Keratinocyte (primary cell): ENCODE results near the gene HADH. TPM values are rescaled to one million over a fixed set of nuclear protein-coding genes. Genes with fewer than 3 reads are reported as not detected.

Experiments used
- DNase-seq: peaks from one replicate; pipeline ENCODE4 v3.0.0-alpha.2; 2011; ENCODE audit warnings: low read depth, missing footprints, low spot score
- FAIRE-seq: peaks from 2 replicates; lab custom pipeline; 2011; peaks lifted over from hg19 to GRCh38; lab: Jason Lieb, UNC
- H2AFZ ChIP-seq: 2 replicates; pipeline ENCODE4 v1.6.0; 2012; ENCODE audit warnings: low read length, control low read depth, inconsistent platforms; ENCODE audit not compliant: control insufficient read depth
- H3K27ac ChIP-seq: 2 replicates; pipeline ENCODE4 v1.5.1; 2011; ENCODE audit warnings: low read length; ENCODE audit not compliant: control insufficient read depth, insufficient read depth
- H3K27me3 ChIP-seq: 3 replicates; pipeline ENCODE4 v1.6.0; 2011; ENCODE audit warnings: low read length; ENCODE audit not compliant: control insufficient read depth, insufficient read depth; ENCODE audit errors: extremely low read depth
- H3K36me3 ChIP-seq, 2 experiments: 2 replicates in 1 of 2; 3 replicates in 1 of 2; pipeline ENCODE4 v1.5.1; 2011; ENCODE audit warnings: low read length in 2 of 2, mild to moderate bottlenecking in 1 of 2; ENCODE audit not compliant: control insufficient read depth in 2 of 2, insufficient read depth in 2 of 2; ENCODE audit errors: extremely low read depth in 1 of 2
- H3K4me1 ChIP-seq: 3 replicates; pipeline ENCODE4 v1.5.1; 2011; ENCODE audit warnings: low read length; ENCODE audit not compliant: control insufficient read depth, insufficient read depth; ENCODE audit errors: extremely low read depth
- H3K4me2 ChIP-seq: 3 replicates; pipeline ENCODE4 v1.6.0; 2011; ENCODE audit warnings: low read depth, low read length; ENCODE audit not compliant: control insufficient read depth, insufficient read depth; ENCODE audit errors: extremely low read depth
- H3K4me3 ChIP-seq, 3 experiments: fragments of 200-600 bp in 1 of 3; sonication (generic) in 1 of 3; 2 replicates in 2 of 3; 3 replicates in 1 of 3; pipeline ENCODE4 v1.5.1; 2011 to 2016; ENCODE audit warnings: low read length in 3 of 3, mild to moderate bottlenecking in 3 of 3, control low read depth in 2 of 3, inconsistent platforms in 1 of 3, low read depth in 1 of 3, mixed read lengths in 1 of 3, mixed run types in 1 of 3, moderate library complexity in 1 of 3; ENCODE audit not compliant: control insufficient read depth in 2 of 3, insufficient read depth in 2 of 3; ENCODE audit errors: extremely low read depth in 1 of 3
- H3K79me2 ChIP-seq: 2 replicates; pipeline ENCODE4 v1.6.0; 2012; ENCODE audit warnings: low read length; ENCODE audit not compliant: control insufficient read depth, insufficient read depth
- H3K9ac ChIP-seq: 3 replicates; pipeline ENCODE4 v1.6.0; 2011; ENCODE audit warnings: low read length; ENCODE audit not compliant: control insufficient read depth, insufficient read depth; ENCODE audit errors: extremely low read depth
- H3K9me1 ChIP-seq: 3 replicates; pipeline ENCODE4 v1.6.0; 2011; ENCODE audit warnings: low read length; ENCODE audit not compliant: control insufficient read depth, insufficient read depth; ENCODE audit errors: extremely low read depth
- H3K9me3 ChIP-seq: 2 replicates; pipeline ENCODE4 v1.5.1; 2012; ENCODE audit warnings: low read depth, low read length; ENCODE audit not compliant: control insufficient read depth
- H4K20me1 ChIP-seq: 3 replicates; pipeline ENCODE4 v1.6.0; 2011; ENCODE audit warnings: low read length; ENCODE audit not compliant: control insufficient read depth, insufficient read depth; ENCODE audit errors: extremely low read depth
- EZH2 ChIP-seq: IDR thresholded peaks from one replicate; pipeline ENCODE4 v1.6.1; 2012; ENCODE audit warnings: inconsistent platforms, mild to moderate bottlenecking, low read length, moderate library complexity
- dilution Hi-C: fragments of 300-500 bp; cut with MboI; formaldehyde crosslinking; loops from one replicate; pipeline ENCODE4 v1.7.0; 2020; ENCODE audit warnings: low sequenced_read_pairs; ENCODE audit not compliant: extremely low pct_ligation_motif_present
- polyA plus RNA-seq, 5 experiments: library from polyadenylated mRNA; depleted of rRNA in 3 of 5; stranded (reverse) in 3 of 5; stranded (forward) in 1 of 5; unstranded in 1 of 5; fragments of >200 nt; gene quantifications; 1 replicate in 1 of 5; 2 replicates in 3 of 5; 3 replicates in 1 of 5; pipeline versions ENCODE4 v1.2.1 to v1.2.3, GENCODE V29; 2011 to 2012; ENCODE audit warnings: missing spikeins in 2 of 5, low read depth in 1 of 5, low replicate concordance in 1 of 5
- TF ChIP-seq, protein P1 (sequence below), 3 experiments: IDR thresholded peaks in 1 of 3; conservative IDR thresholded peaks in 1 of 3; optimal IDR thresholded peaks in 1 of 3; 2 replicates in 2 of 3; 3 replicates in 1 of 3; pipeline versions ENCODE3 to v1.5.1; 2011; ENCODE audit warnings: low read length in 3 of 3, mild to moderate bottlenecking in 3 of 3, moderate library complexity in 2 of 3, control low read depth in 1 of 3, inconsistent platforms in 1 of 3; ENCODE audit not compliant: insufficient read depth in 2 of 3; ENCODE audit errors: extremely low read depth in 1 of 3

HADH gene
- polyA plus RNA-seq, 1 donor (not counting 4 experiments of a cell fraction or from before 2014, with no cell fraction given), result 49.3 TPM

- Histone ChIP-seq H3K36me3 (no peaks in the 10 kb centered on the region), H3K27me3 (no peaks in the 10 kb centered on the region), H2AFZ (no peak overlapping the region), H4K20me1 (no peaks in the 10 kb centered on the region), H3K4me1 (no peaks in the 10 kb centered on the region), H3K79me2 (no peaks in the 10 kb centered on the region), H3K9ac (no peak overlapping the region), H3K27ac (no peak overlapping the region), H3K9me3 (no peaks in the 10 kb centered on the region), H3K9me1 (no peaks in the 10 kb centered on the region), H3K4me3 (no peak overlapping the region), H3K4me2 (no peak overlapping the region)
- TF ChIP-seq EZH2, result no peak
- TF ChIP-seq, protein P1, sequence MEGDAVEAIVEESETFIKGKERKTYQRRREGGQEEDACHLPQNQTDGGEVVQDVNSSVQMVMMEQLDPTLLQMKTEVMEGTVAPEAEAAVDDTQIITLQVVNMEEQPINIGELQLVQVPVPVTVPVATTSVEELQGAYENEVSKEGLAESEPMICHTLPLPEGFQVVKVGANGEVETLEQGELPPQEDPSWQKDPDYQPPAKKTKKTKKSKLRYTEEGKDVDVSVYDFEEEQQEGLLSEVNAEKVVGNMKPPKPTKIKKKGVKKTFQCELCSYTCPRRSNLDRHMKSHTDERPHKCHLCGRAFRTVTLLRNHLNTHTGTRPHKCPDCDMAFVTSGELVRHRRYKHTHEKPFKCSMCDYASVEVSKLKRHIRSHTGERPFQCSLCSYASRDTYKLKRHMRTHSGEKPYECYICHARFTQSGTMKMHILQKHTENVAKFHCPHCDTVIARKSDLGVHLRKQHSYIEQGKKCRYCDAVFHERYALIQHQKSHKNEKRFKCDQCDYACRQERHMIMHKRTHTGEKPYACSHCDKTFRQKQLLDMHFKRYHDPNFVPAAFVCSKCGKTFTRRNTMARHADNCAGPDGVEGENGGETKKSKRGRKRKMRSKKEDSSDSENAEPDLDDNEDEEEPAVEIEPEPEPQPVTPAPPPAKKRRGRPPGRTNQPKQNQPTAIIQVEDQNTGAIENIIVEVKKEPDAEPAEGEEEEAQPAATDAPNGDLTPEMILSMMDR (optimal IDR thresholded peaks at IDR 0.05 in 1 of 3, IDR thresholded peaks at IDR 0.05 in 1 of 3, conservative IDR thresholded peaks at IDR 0.05 in 1 of 3; ENCODE audit: extremely low read depth in 1 of 3, insufficient read depth in 2 of 3, low read length in 3 of 3), result peak in 1 of 3 experiments; percentile 28
- no peak for FAIRE-seq
- dilution Hi-C loops, result no loop called here
- no peak for DNase-seq
Measured at GRCh38 chr4:108060164-108060563, 70.5 kb downstream of the HADH start.

GRCh38 chr4:108060686-108061321, 71.1 kb downstream of the HADH start:
- H3K36me3 ChIP-seq, result no peaks in the 10 kb centered on the region
- H4K20me1 ChIP-seq, result no peaks in the 10 kb centered on the region
- dilution Hi-C loops, result no loop called here
- no peak overlapping the region for H2AFZ ChIP-seq
- H3K9ac ChIP-seq, result no peak overlapping the region
- no peaks in the 10 kb centered on the region for H3K27me3 ChIP-seq
- no peak overlapping the region for H3K4me3 ChIP-seq
- no peak overlapping the region for H3K4me2 ChIP-seq
- TF ChIP-seq EZH2, result no peak
- TF ChIP-seq, protein P1 (optimal IDR thresholded peaks at IDR 0.05 in 1 of 3, IDR thresholded peaks at IDR 0.05 in 1 of 3, conservative IDR thresholded peaks at IDR 0.05 in 1 of 3; ENCODE audit: extremely low read depth in 1 of 3, insufficient read depth in 2 of 3, low read length in 3 of 3), result no peak
- no peaks in the 10 kb centered on the region for H3K9me3 ChIP-seq
- FAIRE-seq, result no peak
- H3K9me1 ChIP-seq, result no peaks in the 10 kb centered on the region
- no peaks in the 10 kb centered on the region for H3K79me2 ChIP-seq
- no peaks in the 10 kb centered on the region for H3K4me1 ChIP-seq
- H3K27ac ChIP-seq, result no peak overlapping the region
- DNase-seq, result no peak
